H9 (cell line): ENCODE data around the gene PREX1. TPM values are rescaled to one million over a fixed set of nuclear protein-coding genes. Genes with fewer than 3 reads are reported as not detected.

Experiments
- DNase-seq: peaks from one replicate; pipeline ENCODE4 v3.0.0-alpha.2; 2017
- H2AFZ ChIP-seq: one replicate; pipeline ENCODE4 v1.6.1; 2013; ENCODE audit warnings: mild to moderate bottlenecking, low read length, control low read depth, moderate library complexity
- H2AK5ac ChIP-seq: 2 replicates; pipeline ENCODE4 v1.6.1; 2013; ENCODE audit warnings: low read length, control low read depth, mixed read lengths; ENCODE audit not compliant: insufficient read length
- H2BK120ac ChIP-seq: one replicate; pipeline ENCODE4 v1.6.1; 2013; ENCODE audit warnings: low read depth, mild to moderate bottlenecking, low read length, control low read depth, inconsistent platforms; ENCODE audit not compliant: poor library complexity, severe bottlenecking
- H2BK12ac ChIP-seq: 2 replicates; pipeline ENCODE4 v1.6.1; 2013; ENCODE audit warnings: low read length, control low read depth, mixed read lengths, low read depth; ENCODE audit not compliant: insufficient read length
- H2BK15ac ChIP-seq: 2 replicates; pipeline ENCODE4 v1.6.1; 2013; ENCODE audit warnings: low read depth, low read length, control low read depth
- H2BK20ac ChIP-seq: one replicate; pipeline ENCODE4 v1.6.1; 2013; ENCODE audit warnings: low read depth, mild to moderate bottlenecking, low read length, control low read depth, inconsistent platforms; ENCODE audit not compliant: poor library complexity, severe bottlenecking
- H2BK5ac ChIP-seq: 2 replicates; pipeline ENCODE4 v1.6.1; 2013; ENCODE audit warnings: low read length, control low read depth, mixed read lengths; ENCODE audit not compliant: insufficient read length
- H3K14ac ChIP-seq: 2 replicates; pipeline ENCODE4 v1.6.1; 2013; ENCODE audit warnings: low read length, control low read depth; ENCODE audit not compliant: insufficient read depth
- H3K18ac ChIP-seq: 2 replicates; pipeline ENCODE4 v1.6.1; 2013; ENCODE audit warnings: low read depth, mild to moderate bottlenecking, mixed read lengths, low read length, control low read depth; ENCODE audit not compliant: insufficient read length
- H3K23ac ChIP-seq: 2 replicates; pipeline ENCODE4 v1.6.1; 2013; ENCODE audit warnings: low read length, control low read depth, mixed read lengths, low read depth; ENCODE audit not compliant: insufficient read length
- H3K23me2 ChIP-seq: 2 replicates; pipeline ENCODE4 v1.6.1; 2013; ENCODE audit warnings: low read depth, mild to moderate bottlenecking, mixed read lengths, low read length, control low read depth; ENCODE audit not compliant: insufficient read length, poor library complexity, severe bottlenecking
- H3K27ac ChIP-seq: 2 replicates; pipeline ENCODE4 v1.5.1; 2013; ENCODE audit warnings: low read length, control low read depth, mixed read lengths, low read depth; ENCODE audit not compliant: insufficient read length
- H3K27me3 ChIP-seq: 2 replicates; pipeline ENCODE4 v1.6.1; 2013; ENCODE audit warnings: low read length, control low read depth, inconsistent platforms; ENCODE audit not compliant: insufficient read depth
- H3K4ac ChIP-seq: 2 replicates; pipeline ENCODE4 v1.6.1; 2013; ENCODE audit warnings: low read depth, mild to moderate bottlenecking, control low read depth, inconsistent platforms, low read length, moderate library complexity
- H3K4me1 ChIP-seq: 2 replicates; pipeline ENCODE4 v1.6.1; 2013; ENCODE audit warnings: low read length, control low read depth, inconsistent platforms; ENCODE audit not compliant: insufficient read depth
- H3K4me2 ChIP-seq: 2 replicates; pipeline ENCODE4 v1.6.1; 2013; ENCODE audit warnings: low read length, control low read depth, mixed read lengths; ENCODE audit not compliant: insufficient read length, insufficient read depth
- H3K56ac ChIP-seq: 2 replicates; pipeline ENCODE4 v1.6.1; 2013; ENCODE audit warnings: low read depth, mild to moderate bottlenecking, mixed read lengths, low read length, control low read depth; ENCODE audit not compliant: insufficient read length
- H3K79me1 ChIP-seq: 2 replicates; pipeline ENCODE4 v1.6.1; 2013; ENCODE audit warnings: low read depth, mild to moderate bottlenecking, moderate library complexity, low read length, control low read depth, inconsistent platforms; ENCODE audit not compliant: insufficient read depth, poor library complexity, severe bottlenecking
- H3K79me2 ChIP-seq: 2 replicates; pipeline ENCODE4 v1.6.1; 2013; ENCODE audit warnings: low read length, control low read depth, inconsistent platforms; ENCODE audit not compliant: insufficient read depth
- H3K9ac ChIP-seq: 2 replicates; pipeline ENCODE4 v1.6.1; 2013; ENCODE audit warnings: low read length, control low read depth, mixed read lengths; ENCODE audit not compliant: insufficient read length; ENCODE audit errors: extremely low read depth
- H3K9me3 ChIP-seq: one replicate; pipeline ENCODE4 v1.6.1; 2013; ENCODE audit warnings: low read depth, low read length, inconsistent platforms; ENCODE audit not compliant: control insufficient read depth
- H3T11ph ChIP-seq: one replicate; pipeline ENCODE4 v1.6.1; 2013; ENCODE audit warnings: mild to moderate bottlenecking, low read length, control low read depth, inconsistent platforms
- H4K20me1 ChIP-seq: one replicate; pipeline ENCODE4 v1.6.1; 2013; ENCODE audit not compliant: control insufficient read depth, insufficient read length, insufficient read depth
- H4K5ac ChIP-seq: 2 replicates; pipeline ENCODE4 v1.6.1; 2013; ENCODE audit warnings: low read depth, mild to moderate bottlenecking, mixed read lengths, low read length, control low read depth; ENCODE audit not compliant: insufficient read length
- H4K8ac ChIP-seq: replicated peaks from 2 replicates; pipeline ENCODE4 v1.6.1; 2013; ENCODE audit warnings: low read length, control low read depth, mixed read lengths, low read depth; ENCODE audit not compliant: insufficient read length
- H4K91ac ChIP-seq: 2 replicates; pipeline ENCODE4 v1.6.1; 2013; ENCODE audit warnings: low read depth, mild to moderate bottlenecking, moderate library complexity, mixed read lengths, low read length, control low read depth; ENCODE audit not compliant: insufficient read length
- H3K27ac Mint-ChIP-seq, 3 experiments: 2 replicates in 2 of 3; 3 replicates in 1 of 3; pipeline ENCODE4 v1.8.0; 2020 to 2021; ENCODE audit warnings: mixed read lengths in 3 of 3, mild to moderate bottlenecking in 1 of 3, moderate library complexity in 1 of 3
- H3K27me3 Mint-ChIP-seq: 2 replicates; pipeline ENCODE4 v1.8.0; 2021; ENCODE audit warnings: low read depth, mild to moderate bottlenecking, moderate library complexity, mixed read lengths
- H3K36me3 Mint-ChIP-seq, 3 experiments: 2 replicates in 2 of 3; 3 replicates in 1 of 3; pipeline ENCODE4 v1.8.0; 2020 to 2021; ENCODE audit warnings: low read depth in 3 of 3, mixed read lengths in 3 of 3; ENCODE audit not compliant: insufficient read depth in 1 of 3
- H3K4me1 Mint-ChIP-seq, 2 experiments: 2 replicates each; pipeline ENCODE4 v1.8.0; 2020; ENCODE audit warnings: mixed read lengths in 2 of 2
- H3K4me3 Mint-ChIP-seq, 2 experiments: 2 replicates in 1 of 2; 3 replicates in 1 of 2; pipeline ENCODE4 v1.8.0; 2020 to 2021; ENCODE audit warnings: mild to moderate bottlenecking in 2 of 2, mixed read lengths in 2 of 2, moderate library complexity in 1 of 2
- H3K9me3 Mint-ChIP-seq, 2 experiments: 2 replicates in 1 of 2; 3 replicates in 1 of 2; pipeline ENCODE4 v1.8.0; 2020; ENCODE audit warnings: mild to moderate bottlenecking in 2 of 2, mixed read lengths in 2 of 2, moderate library complexity in 1 of 2
- WGBS: extraction: QIAGEN DNeasy Blood & Tissue Kit; methylation state at CpG from one replicate; pipeline ENCODE4 v1.1.7; 2013; ENCODE audit warnings: missing lambda C conversion rate, low lambda C conversion rate, mixed read lengths; ENCODE audit not compliant: insufficient read length; ENCODE audit errors: extremely low coverage; 5-methylcytosine and 5-hydroxymethylcytosine counted together
- total RNA-seq: library from RNA; stranded (reverse); gene quantifications from 2 replicates; pipeline ENCODE4 v1.2.1, GENCODE V29; 2021
- TF ChIP-seq, protein P1 (sequence below): fragments of 200-600 bp; sonication (generic); conservative IDR thresholded peaks from 3 replicates; pipeline ENCODE4 v1.8.0; 2021; ENCODE audit warnings: antibody characterized with exemption, mild to moderate bottlenecking

PREX1 gene
- total RNA-seq, 1 experiment from 2014 or later, result 6.6 TPM

DNA sequence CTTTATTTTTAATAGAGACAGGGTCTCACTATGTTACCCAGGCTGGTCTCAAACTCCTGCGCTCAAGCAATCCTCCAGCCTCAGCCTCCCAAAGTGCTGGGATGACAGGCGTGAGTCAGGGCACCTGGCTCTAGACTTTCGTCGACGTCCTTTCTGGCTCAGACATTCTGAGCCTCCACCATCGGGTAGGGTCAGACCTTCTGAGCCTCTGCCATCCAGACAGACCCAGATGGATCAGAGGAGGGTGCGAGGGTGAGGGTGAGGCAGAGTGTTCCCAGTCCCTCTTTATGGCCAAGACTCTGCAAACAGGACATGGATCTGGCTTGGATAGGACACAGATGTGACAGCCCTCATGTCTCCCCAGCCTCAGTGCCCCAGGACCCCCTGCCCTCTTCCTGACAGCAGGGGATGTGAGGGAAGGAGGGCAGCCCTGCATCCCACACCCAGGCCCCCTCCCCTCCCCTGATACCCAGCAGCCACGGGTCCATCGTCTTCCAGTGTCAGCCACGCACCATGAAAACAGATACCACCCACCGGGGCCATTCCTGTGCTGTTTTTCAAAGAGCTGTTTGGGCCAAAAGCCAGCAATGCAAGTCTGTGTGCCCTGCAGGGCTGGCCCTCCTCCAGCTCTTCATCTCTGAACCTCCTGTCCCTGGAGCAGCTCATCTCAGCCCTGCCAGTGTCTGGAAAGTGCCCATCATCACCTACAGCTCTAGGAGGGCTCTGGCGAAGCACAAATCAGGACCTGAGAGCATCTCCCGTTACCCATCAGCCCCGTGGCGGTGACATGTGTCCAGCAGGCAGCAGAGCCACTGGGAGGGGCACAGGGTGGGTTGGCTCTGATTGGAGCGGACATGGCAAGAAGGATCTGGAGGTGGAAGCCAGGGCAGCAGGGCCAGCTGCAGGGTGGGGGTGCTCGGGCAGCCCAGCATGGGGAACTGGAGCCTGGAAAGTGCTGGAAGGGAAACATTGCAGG is 208.4 kb downstream of the PREX1 start:
- Histone ChIP-seq H3T11ph (no peak overlapping the region), H2AK5ac (no peak overlapping the region), H2BK120ac (no peak overlapping the region), H4K91ac (no peak overlapping the region), H3K79me1 (no peaks in the 10 kb centered on the region), H2BK5ac (no peak overlapping the region), H3K23ac (no peak overlapping the region), H3K4me1 (no peaks in the 10 kb centered on the region), H3K9ac (no peak overlapping the region), H3K18ac (no peak overlapping the region), H3K79me2 (no peaks in the 10 kb centered on the region), H3K14ac (no peak overlapping the region), H3K9me3 (no peaks in the 10 kb centered on the region), H3K27me3 (no peaks in the 10 kb centered on the region), H2BK12ac (no peak overlapping the region), H4K20me1 (no peaks in the 10 kb centered on the region), H3K4me2 (no peak overlapping the region), H2AFZ (no peak overlapping the region), H4K5ac (no peak overlapping the region), H3K27ac (no peak overlapping the region), H4K8ac (no peak overlapping the region), H2BK20ac (no peak overlapping the region), H2BK15ac (no peak overlapping the region), H3K56ac (no peak overlapping the region), H3K23me2 (no peaks in the 10 kb centered on the region), H3K4ac (no peak overlapping the region)
- no peak for DNase-seq
- no peak overlapping the region for H3K27ac Mint-ChIP-seq
- H3K36me3 Mint-ChIP-seq, result no peaks in the 10 kb centered on the region
- H3K9me3 Mint-ChIP-seq, result no peaks in the 10 kb centered on the region; a peak in 2 of 5 replicates
- H3K4me3 Mint-ChIP-seq, result no peak overlapping the region
- H3K4me1 Mint-ChIP-seq, result peaks cover 0 to 13% of the 10 kb centered on the region in 2 experiments; a peak in 1 of 4 replicates
- TF ChIP-seq, protein P1, sequence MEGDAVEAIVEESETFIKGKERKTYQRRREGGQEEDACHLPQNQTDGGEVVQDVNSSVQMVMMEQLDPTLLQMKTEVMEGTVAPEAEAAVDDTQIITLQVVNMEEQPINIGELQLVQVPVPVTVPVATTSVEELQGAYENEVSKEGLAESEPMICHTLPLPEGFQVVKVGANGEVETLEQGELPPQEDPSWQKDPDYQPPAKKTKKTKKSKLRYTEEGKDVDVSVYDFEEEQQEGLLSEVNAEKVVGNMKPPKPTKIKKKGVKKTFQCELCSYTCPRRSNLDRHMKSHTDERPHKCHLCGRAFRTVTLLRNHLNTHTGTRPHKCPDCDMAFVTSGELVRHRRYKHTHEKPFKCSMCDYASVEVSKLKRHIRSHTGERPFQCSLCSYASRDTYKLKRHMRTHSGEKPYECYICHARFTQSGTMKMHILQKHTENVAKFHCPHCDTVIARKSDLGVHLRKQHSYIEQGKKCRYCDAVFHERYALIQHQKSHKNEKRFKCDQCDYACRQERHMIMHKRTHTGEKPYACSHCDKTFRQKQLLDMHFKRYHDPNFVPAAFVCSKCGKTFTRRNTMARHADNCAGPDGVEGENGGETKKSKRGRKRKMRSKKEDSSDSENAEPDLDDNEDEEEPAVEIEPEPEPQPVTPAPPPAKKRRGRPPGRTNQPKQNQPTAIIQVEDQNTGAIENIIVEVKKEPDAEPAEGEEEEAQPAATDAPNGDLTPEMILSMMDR, result no peak
- no peaks in the 10 kb centered on the region for H3K27me3 Mint-ChIP-seq
- WGBS, result no CpG with 5 or more reads among the region's 17 CpGs
